H1 (cell line): Measurements from ENCODE around the gene MTHFS. TPM values are rescaled to one million over a fixed set of nuclear protein-coding genes. Genes with fewer than 3 reads are reported as not detected.

Experiments
- CTCF ChIA-PET: fragments of 300-600 bp; sonication (Branson Sonifier 250); formaldehyde crosslinking; loops from one replicate; lab custom pipeline; 2021; ENCODE audit not compliant: partially characterized antibody; lab: Charles Lee
- POLR2A ChIA-PET: fragments of 300-600 bp; sonication (Branson Sonifier 250); formaldehyde crosslinking; loops from one replicate; lab custom pipeline; 2021; ENCODE audit warnings: inconsistent platforms; ENCODE audit not compliant: partially characterized antibody; lab: Charles Lee
- DNase-seq, 2 experiments: peaks; one replicate each; pipeline versions ENCODE4 v3.0.0 to v3.0.0-alpha.2; 2010 to 2022; ENCODE audit warnings: low spot score in 2 of 2, low read depth in 1 of 2, mixed read lengths in 1 of 2
- FAIRE-seq: peaks from 2 replicates; lab custom pipeline; 2011; peaks lifted over from hg19 to GRCh38; lab: Jason Lieb, UNC
- H2AFZ ChIP-seq: 2 replicates; pipeline ENCODE4 v1.8.1; 2012; ENCODE audit warnings: low read length, inconsistent platforms
- H2AK5ac ChIP-seq: 2 replicates; pipeline ENCODE4 v1.6.1; 2013; ENCODE audit warnings: low read depth, low read length
- H2BK120ac ChIP-seq: replicated peaks from 2 replicates; pipeline ENCODE3; 2013; ENCODE audit warnings: low read depth, low read length, inconsistent platforms
- H2BK12ac ChIP-seq: 2 replicates; pipeline ENCODE4 v1.6.1; 2013; ENCODE audit warnings: low read depth, low read length
- H2BK15ac ChIP-seq: 2 replicates; pipeline ENCODE4 v1.6.1; 2013; ENCODE audit warnings: low read length
- H2BK20ac ChIP-seq: 2 replicates; pipeline ENCODE4 v1.6.1; 2013; ENCODE audit warnings: low read length
- H2BK5ac ChIP-seq: 2 replicates; pipeline ENCODE4 v1.6.1; 2013; ENCODE audit warnings: low read depth, low read length
- H3K14ac ChIP-seq: 2 replicates; pipeline ENCODE4 v1.6.1; 2013; ENCODE audit warnings: inconsistent platforms; ENCODE audit not compliant: insufficient read length
- H3K18ac ChIP-seq: 2 replicates; pipeline ENCODE4 v1.6.1; 2013; ENCODE audit warnings: low read length; ENCODE audit errors: extremely low read depth
- H3K23ac ChIP-seq: 2 replicates; pipeline ENCODE4 v1.6.1; 2013; ENCODE audit warnings: inconsistent platforms; ENCODE audit not compliant: insufficient read length
- H3K23me2 ChIP-seq: 2 replicates; pipeline ENCODE4 v1.6.1; 2013; ENCODE audit warnings: low read depth, low read length
- H3K27ac ChIP-seq: 2 replicates; pipeline ENCODE4 v1.6.1; 2011; ENCODE audit warnings: low read depth, low read length, inconsistent platforms
- H3K27me3 ChIP-seq, 4 experiments: replicated peaks in 1 of 4; 1 replicate in 1 of 4; 2 replicates in 3 of 4; pipeline versions ENCODE4 v1.6.1 to v1.8.1; 2011 to 2013; ENCODE audit warnings: low read length in 3 of 4, mild to moderate bottlenecking in 3 of 4, inconsistent platforms in 2 of 4, mixed read lengths in 2 of 4, moderate library complexity in 1 of 4; ENCODE audit not compliant: control insufficient read depth in 3 of 4, insufficient read depth in 3 of 4; ENCODE audit errors: extremely low read depth in 1 of 4
- H3K36me3 ChIP-seq, 4 experiments: 2 replicates each; pipeline versions ENCODE4 v1.6.1 to v1.8.1; 2011 to 2013; ENCODE audit warnings: mild to moderate bottlenecking in 4 of 4, low read length in 3 of 4, moderate library complexity in 2 of 4, control low read depth in 1 of 4, inconsistent platforms in 1 of 4; ENCODE audit not compliant: insufficient read depth in 4 of 4, control insufficient read depth in 2 of 4
- H3K4ac ChIP-seq: replicated peaks from 2 replicates; pipeline ENCODE3; 2013; ENCODE audit warnings: low read length, low read depth, mixed read lengths, inconsistent platforms; ENCODE audit not compliant: insufficient read length
- H3K4me1 ChIP-seq, 4 experiments: replicated peaks in 1 of 4; 1 replicate in 1 of 4; 2 replicates in 3 of 4; pipeline versions ENCODE4 v1.6.1 to v1.8.1; 2011 to 2013; ENCODE audit warnings: low read length in 3 of 4, inconsistent platforms in 2 of 4, mixed read lengths in 1 of 4; ENCODE audit not compliant: insufficient read depth in 4 of 4, control insufficient read depth in 3 of 4
- H3K4me2 ChIP-seq, 2 experiments: 2 replicates each; pipeline versions ENCODE4 v1.6.1 to v1.8.1; 2011 to 2013; ENCODE audit warnings: low read depth in 2 of 2, low read length in 2 of 2, control low read depth in 1 of 2, inconsistent platforms in 1 of 2, mild to moderate bottlenecking in 1 of 2; ENCODE audit not compliant: insufficient read depth in 1 of 2
- H3K4me3 ChIP-seq, 4 experiments: fragments of 200-600, 300-600 bp in 1 of 4; sonication (generic), shearing (Covaris generic), sonication (Bioruptor Twin) in 1 of 4; 2 replicates each; pipeline versions ENCODE4 v1.5.1 to v1.8.1; 2011 to 2016; ENCODE audit warnings: low read length in 4 of 4, low read depth in 3 of 4, control low read depth in 2 of 4, inconsistent platforms in 2 of 4, mild to moderate bottlenecking in 2 of 4, mixed read lengths in 1 of 4, moderate library complexity in 1 of 4; ENCODE audit not compliant: insufficient read depth in 2 of 4; ENCODE audit errors: extremely low read depth in 1 of 4
- H3K56ac ChIP-seq: replicated peaks from 2 replicates; pipeline ENCODE3; 2013; ENCODE audit warnings: low read depth, mild to moderate bottlenecking, mixed read lengths, low read length, inconsistent platforms; ENCODE audit not compliant: insufficient read length
- H3K79me1 ChIP-seq: 2 replicates; pipeline ENCODE4 v1.6.1; 2013; ENCODE audit warnings: low read depth, low read length, control low read depth
- H3K79me2 ChIP-seq, 2 experiments: 2 replicates each; pipeline versions ENCODE4 v1.6.1 to v1.8.1; 2012 to 2013; ENCODE audit warnings: low read length in 2 of 2, mild to moderate bottlenecking in 2 of 2, inconsistent platforms in 1 of 2; ENCODE audit not compliant: insufficient read depth in 2 of 2, control insufficient read depth in 1 of 2
- H3K9ac ChIP-seq, 4 experiments: replicated peaks in 1 of 4; 1 replicate in 1 of 4; 2 replicates in 3 of 4; pipeline versions ENCODE4 v1.6.1 to v1.8.1; 2011 to 2013; ENCODE audit warnings: low read depth in 3 of 4, low read length in 3 of 4, control low read depth in 2 of 4, mild to moderate bottlenecking in 2 of 4, moderate library complexity in 2 of 4, inconsistent platforms in 1 of 4; ENCODE audit errors: extremely low read depth in 1 of 4
- H3K9me3 ChIP-seq, 2 experiments: 2 replicates each; pipeline versions ENCODE4 v1.6.1 to v1.8.1; 2012 to 2013; ENCODE audit warnings: mild to moderate bottlenecking in 2 of 2, moderate library complexity in 2 of 2, control low read depth in 1 of 2, inconsistent platforms in 1 of 2, low read depth in 1 of 2, low read length in 1 of 2, mixed read lengths in 1 of 2; ENCODE audit not compliant: insufficient read depth in 2 of 2
- H4K20me1 ChIP-seq, 2 experiments: replicated peaks in 1 of 2; 2 replicates each; pipeline versions ENCODE3 to v1.8.1; 2011 to 2013; ENCODE audit warnings: inconsistent platforms in 2 of 2, low read length in 2 of 2, mild to moderate bottlenecking in 1 of 2; ENCODE audit not compliant: insufficient read depth in 2 of 2, control insufficient read depth in 1 of 2
- H4K5ac ChIP-seq: 2 replicates; pipeline ENCODE4 v1.6.1; 2013; ENCODE audit warnings: low read length, low read depth, mixed read lengths, inconsistent platforms; ENCODE audit not compliant: insufficient read length
- H4K8ac ChIP-seq: 2 replicates; pipeline ENCODE4 v1.8.0; 2013; ENCODE audit warnings: mild to moderate bottlenecking, moderate library complexity, low read length, inconsistent platforms; ENCODE audit not compliant: insufficient read depth; ENCODE audit errors: extremely low read depth
- H4K91ac ChIP-seq: replicated peaks from 2 replicates; pipeline ENCODE3; 2013; ENCODE audit warnings: low read length, mixed read lengths, inconsistent platforms; ENCODE audit not compliant: insufficient read length
- EP300 ChIP-seq, 2 experiments: IDR thresholded peaks; 1 replicate in 1 of 2; 2 replicates in 1 of 2; pipeline ENCODE4 v1.6.1; 2011 to 2012; ENCODE audit warnings: low read depth in 2 of 2, low read length in 2 of 2, mild to moderate bottlenecking in 2 of 2, borderline replicate concordance in 1 of 2, inconsistent platforms in 1 of 2, moderate library complexity in 1 of 2
- EZH2 ChIP-seq: fragments of 200-600 bp; sonication (generic); IDR thresholded peaks from 2 replicates; pipeline ENCODE4 v1.7.1; 2012; ENCODE audit warnings: low read depth, mild to moderate bottlenecking, moderate library complexity, low read length, inconsistent platforms; ENCODE audit not compliant: severe bottlenecking
- HDAC6 ChIP-seq: IDR thresholded peaks from one replicate; pipeline ENCODE4 v1.7.1; 2012; ENCODE audit warnings: low read depth, mild to moderate bottlenecking, inconsistent platforms, low read length, moderate library complexity
- SP2 ChIP-seq: IDR thresholded peaks from 2 replicates; pipeline ENCODE4 v1.6.1; 2012; ENCODE audit warnings: mild to moderate bottlenecking, low read length, inconsistent platforms
- WGBS, 2 experiments: shearing (Covaris generic) in 1 of 2; methylation state at CpG; one replicate each; pipeline versions ENCODE4 v1.1.6 to v1.1.7; 2013 to 2015; ENCODE audit warnings: low lambda C conversion rate in 2 of 2, mixed read lengths in 2 of 2, inconsistent platforms in 1 of 2, low coverage in 1 of 2, missing lambda C conversion rate in 1 of 2; ENCODE audit not compliant: insufficient replicate concordance in 2 of 2, insufficient coverage in 1 of 2, insufficient read length in 1 of 2; ENCODE audit errors: extremely low coverage in 1 of 2, missing lambda C conversion rate in 1 of 2; 5-methylcytosine and 5-hydroxymethylcytosine counted together
- polyA plus RNA-seq, 7 experiments: library from polyadenylated mRNA; depleted of rRNA in 3 of 7; stranded (reverse) in 5 of 7; unstranded in 2 of 7; fragments of >200 nt in 5 of 7; fragments of 200-250 nt in 2 of 7; gene quantifications; 1 replicate in 5 of 7; 2 replicates in 1 of 7; 4 replicates in 1 of 7; pipeline versions ENCODE4 v1.2.1 to v1.2.3, GENCODE V29; 2011 to 2013; ENCODE audit warnings: missing spikeins in 2 of 7, mixed read lengths in 2 of 7
- total RNA-seq: library from RNA; stranded (reverse); fragmentation: NEBNext Ultra II Directional; extraction: Animal tissue kit (Norgen Biotek cat#: 25700); gene quantifications from 2 replicates; pipeline ENCODE4 v1.2.1, GENCODE V29; 2021

Gene MTHFS
- total and polyA plus RNA-seq, 2 of the 8 experiments (the other 6 are each of a cell fraction or from before 2014, with no cell fraction given) = 27.3 to 37.2 TPM

DNA sequence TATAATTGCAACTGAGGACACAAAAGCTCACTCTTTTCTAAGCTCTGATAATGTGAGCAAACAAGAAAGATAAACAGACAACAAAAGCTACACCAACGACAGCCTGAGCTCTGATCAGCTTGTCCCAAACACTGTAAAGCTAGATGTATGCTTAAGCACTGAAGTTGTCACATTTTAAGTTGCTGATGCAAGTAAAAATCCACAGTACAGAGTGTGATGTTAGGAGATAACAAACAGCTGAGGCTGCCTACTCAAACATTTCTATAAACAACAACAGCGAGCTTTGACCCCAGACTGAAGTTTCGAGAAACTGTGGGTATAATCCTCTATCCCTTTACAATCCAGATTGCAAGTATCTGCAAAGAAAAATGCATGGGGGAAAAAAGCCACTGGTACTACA lies 10.7 kb downstream of the MTHFS start:
- Histone ChIP-seq H3K14ac (no peak overlapping the region), H3K27ac (no peak overlapping the region), H2BK12ac (no peak overlapping the region), H2AFZ (no peak overlapping the region), H2BK20ac (no peak overlapping the region), H4K8ac (no peak overlapping the region), H3K4me2 (no peak overlapping the region), H2BK5ac (no peak overlapping the region), H3K79me2 (peaks cover 0 to 10% of the 10 kb centered on the region in 2 experiments; a peak in 2 of 4 replicates), H2AK5ac (no peak overlapping the region), H3K27me3 (no peaks in the 10 kb centered on the region), H2BK120ac (no peak overlapping the region), H2BK15ac (no peak overlapping the region), H4K91ac (no peak overlapping the region), H3K56ac (no peak overlapping the region), H3K23ac (no peak overlapping the region), H3K9me3 (no peaks in the 10 kb centered on the region), H3K4me3 (no peak overlapping the region), H3K36me3 (peaks cover 0 to 27% (median 12%) of the 10 kb centered on the region in 4 experiments; a peak in 7 of 8 replicates), H3K23me2 (no peaks in the 10 kb centered on the region), H3K18ac (no peak overlapping the region), H3K4ac (no peak overlapping the region), H3K79me1 (no peaks in the 10 kb centered on the region; the same call in 1 of the 2 replicates), H3K4me1 (no peaks in the 10 kb centered on the region), H4K5ac (no peak overlapping the region), H3K9ac (no peak overlapping the region), H4K20me1 (peaks cover 0 to 2% of the 10 kb centered on the region in 2 experiments)
- ChIA-PET CTCF (interaction anchor here (0.6 to 1.8 kb wide), 5 partner anchors 8 to 26 kb away, joined by 3 to 6 read pairs (median 3); no protein-coding TSS in a partner anchor), POLR2A (interaction anchor here (1.0 kb wide), 1 partner anchor 9 kb away, joined by 5 read pairs; no protein-coding TSS in a partner anchor)
- WGBS, 2 experiments = 92% methylated on average over 3 of the region's 3 CpGs; no CpG with 5 or more reads in 1 of the 2 experiments
- DNase-seq (no peak), FAIRE-seq (no peak)
- TF ChIP-seq SP2 (no peak), EZH2 (no peak), EP300 (IDR thresholded peaks at IDR 0.05; ENCODE audit: borderline replicate concordance in 1 of 2, low read depth in 2 of 2, low read length in 2 of 2) (no peak), HDAC6 (no peak)
